H9 (cell line): ENCODE data around the gene MECR. TPM values are rescaled to one million over a fixed set of nuclear protein-coding genes. Genes with fewer than 3 reads are reported as not detected.

ENCODE experiments used
- DNase-seq: peaks from one replicate; pipeline ENCODE4 v3.0.0-alpha.2; 2017
- H2AFZ ChIP-seq: one replicate; pipeline ENCODE4 v1.6.1; 2013; ENCODE audit warnings: mild to moderate bottlenecking, low read length, control low read depth, moderate library complexity
- H2AK5ac ChIP-seq: 2 replicates; pipeline ENCODE4 v1.6.1; 2013; ENCODE audit warnings: low read length, control low read depth, mixed read lengths; ENCODE audit not compliant: insufficient read length
- H2BK120ac ChIP-seq: one replicate; pipeline ENCODE4 v1.6.1; 2013; ENCODE audit warnings: low read depth, mild to moderate bottlenecking, low read length, control low read depth, inconsistent platforms; ENCODE audit not compliant: poor library complexity, severe bottlenecking
- H2BK12ac ChIP-seq: 2 replicates; pipeline ENCODE4 v1.6.1; 2013; ENCODE audit warnings: low read length, control low read depth, mixed read lengths, low read depth; ENCODE audit not compliant: insufficient read length
- H2BK15ac ChIP-seq: 2 replicates; pipeline ENCODE4 v1.6.1; 2013; ENCODE audit warnings: low read depth, low read length, control low read depth
- H2BK20ac ChIP-seq: one replicate; pipeline ENCODE4 v1.6.1; 2013; ENCODE audit warnings: low read depth, mild to moderate bottlenecking, low read length, control low read depth, inconsistent platforms; ENCODE audit not compliant: poor library complexity, severe bottlenecking
- H2BK5ac ChIP-seq: 2 replicates; pipeline ENCODE4 v1.6.1; 2013; ENCODE audit warnings: low read length, control low read depth, mixed read lengths; ENCODE audit not compliant: insufficient read length
- H3K14ac ChIP-seq: 2 replicates; pipeline ENCODE4 v1.6.1; 2013; ENCODE audit warnings: low read length, control low read depth; ENCODE audit not compliant: insufficient read depth
- H3K18ac ChIP-seq: 2 replicates; pipeline ENCODE4 v1.6.1; 2013; ENCODE audit warnings: low read depth, mild to moderate bottlenecking, mixed read lengths, low read length, control low read depth; ENCODE audit not compliant: insufficient read length
- H3K23ac ChIP-seq: 2 replicates; pipeline ENCODE4 v1.6.1; 2013; ENCODE audit warnings: low read length, control low read depth, mixed read lengths, low read depth; ENCODE audit not compliant: insufficient read length
- H3K23me2 ChIP-seq: 2 replicates; pipeline ENCODE4 v1.6.1; 2013; ENCODE audit warnings: low read depth, mild to moderate bottlenecking, mixed read lengths, low read length, control low read depth; ENCODE audit not compliant: insufficient read length, poor library complexity, severe bottlenecking
- H3K27ac ChIP-seq: 2 replicates; pipeline ENCODE4 v1.5.1; 2013; ENCODE audit warnings: low read length, control low read depth, mixed read lengths, low read depth; ENCODE audit not compliant: insufficient read length
- H3K27me3 ChIP-seq: 2 replicates; pipeline ENCODE4 v1.6.1; 2013; ENCODE audit warnings: low read length, control low read depth, inconsistent platforms; ENCODE audit not compliant: insufficient read depth
- H3K4ac ChIP-seq: 2 replicates; pipeline ENCODE4 v1.6.1; 2013; ENCODE audit warnings: low read depth, mild to moderate bottlenecking, control low read depth, inconsistent platforms, low read length, moderate library complexity
- H3K4me1 ChIP-seq: 2 replicates; pipeline ENCODE4 v1.6.1; 2013; ENCODE audit warnings: low read length, control low read depth, inconsistent platforms; ENCODE audit not compliant: insufficient read depth
- H3K4me2 ChIP-seq: 2 replicates; pipeline ENCODE4 v1.6.1; 2013; ENCODE audit warnings: low read length, control low read depth, mixed read lengths; ENCODE audit not compliant: insufficient read length, insufficient read depth
- H3K56ac ChIP-seq: 2 replicates; pipeline ENCODE4 v1.6.1; 2013; ENCODE audit warnings: low read depth, mild to moderate bottlenecking, mixed read lengths, low read length, control low read depth; ENCODE audit not compliant: insufficient read length
- H3K79me1 ChIP-seq: 2 replicates; pipeline ENCODE4 v1.6.1; 2013; ENCODE audit warnings: low read depth, mild to moderate bottlenecking, moderate library complexity, low read length, control low read depth, inconsistent platforms; ENCODE audit not compliant: insufficient read depth, poor library complexity, severe bottlenecking
- H3K79me2 ChIP-seq: 2 replicates; pipeline ENCODE4 v1.6.1; 2013; ENCODE audit warnings: low read length, control low read depth, inconsistent platforms; ENCODE audit not compliant: insufficient read depth
- H3K9ac ChIP-seq: 2 replicates; pipeline ENCODE4 v1.6.1; 2013; ENCODE audit warnings: low read length, control low read depth, mixed read lengths; ENCODE audit not compliant: insufficient read length; ENCODE audit errors: extremely low read depth
- H3K9me3 ChIP-seq: one replicate; pipeline ENCODE4 v1.6.1; 2013; ENCODE audit warnings: low read depth, low read length, inconsistent platforms; ENCODE audit not compliant: control insufficient read depth
- H3T11ph ChIP-seq: one replicate; pipeline ENCODE4 v1.6.1; 2013; ENCODE audit warnings: mild to moderate bottlenecking, low read length, control low read depth, inconsistent platforms
- H4K20me1 ChIP-seq: one replicate; pipeline ENCODE4 v1.6.1; 2013; ENCODE audit not compliant: control insufficient read depth, insufficient read length, insufficient read depth
- H4K5ac ChIP-seq: 2 replicates; pipeline ENCODE4 v1.6.1; 2013; ENCODE audit warnings: low read depth, mild to moderate bottlenecking, mixed read lengths, low read length, control low read depth; ENCODE audit not compliant: insufficient read length
- H4K8ac ChIP-seq: replicated peaks from 2 replicates; pipeline ENCODE4 v1.6.1; 2013; ENCODE audit warnings: low read length, control low read depth, mixed read lengths, low read depth; ENCODE audit not compliant: insufficient read length
- H4K91ac ChIP-seq: 2 replicates; pipeline ENCODE4 v1.6.1; 2013; ENCODE audit warnings: low read depth, mild to moderate bottlenecking, moderate library complexity, mixed read lengths, low read length, control low read depth; ENCODE audit not compliant: insufficient read length
- H3K27ac Mint-ChIP-seq, 3 experiments: 2 replicates in 2 of 3; 3 replicates in 1 of 3; pipeline ENCODE4 v1.8.0; 2020 to 2021; ENCODE audit warnings: mixed read lengths in 3 of 3, mild to moderate bottlenecking in 1 of 3, moderate library complexity in 1 of 3
- H3K27me3 Mint-ChIP-seq: 2 replicates; pipeline ENCODE4 v1.8.0; 2021; ENCODE audit warnings: low read depth, mild to moderate bottlenecking, moderate library complexity, mixed read lengths
- H3K36me3 Mint-ChIP-seq, 3 experiments: 2 replicates in 2 of 3; 3 replicates in 1 of 3; pipeline ENCODE4 v1.8.0; 2020 to 2021; ENCODE audit warnings: low read depth in 3 of 3, mixed read lengths in 3 of 3; ENCODE audit not compliant: insufficient read depth in 1 of 3
- H3K4me1 Mint-ChIP-seq, 2 experiments: 2 replicates each; pipeline ENCODE4 v1.8.0; 2020; ENCODE audit warnings: mixed read lengths in 2 of 2
- H3K4me3 Mint-ChIP-seq, 2 experiments: 2 replicates in 1 of 2; 3 replicates in 1 of 2; pipeline ENCODE4 v1.8.0; 2020 to 2021; ENCODE audit warnings: mild to moderate bottlenecking in 2 of 2, mixed read lengths in 2 of 2, moderate library complexity in 1 of 2
- H3K9me3 Mint-ChIP-seq, 2 experiments: 2 replicates in 1 of 2; 3 replicates in 1 of 2; pipeline ENCODE4 v1.8.0; 2020; ENCODE audit warnings: mild to moderate bottlenecking in 2 of 2, mixed read lengths in 2 of 2, moderate library complexity in 1 of 2
- CTCF ChIP-seq: fragments of 200-600 bp; sonication (generic); conservative IDR thresholded peaks from 3 replicates; pipeline ENCODE4 v1.8.0; 2021; ENCODE audit warnings: antibody characterized with exemption, mild to moderate bottlenecking
- WGBS: extraction: QIAGEN DNeasy Blood & Tissue Kit; methylation state at CpG from one replicate; pipeline ENCODE4 v1.1.7; 2013; ENCODE audit warnings: missing lambda C conversion rate, low lambda C conversion rate, mixed read lengths; ENCODE audit not compliant: insufficient read length; ENCODE audit errors: extremely low coverage; 5-methylcytosine and 5-hydroxymethylcytosine counted together
- total RNA-seq: library from RNA; stranded (reverse); gene quantifications from 2 replicates; pipeline ENCODE4 v1.2.1, GENCODE V29; 2021

Gene MECR
- total RNA-seq, 1 experiment from 2014 or later = 30.9 TPM

GRCh38 chr1:29224356-29224837, 6.3 kb downstream of the MECR start:
- no CpG with 5 or more reads among the region's 5 CpGs for WGBS
- no peaks in the 10 kb centered on the region for H3K9me3 Mint-ChIP-seq
- Histone ChIP-seq H4K91ac (no peak overlapping the region), H4K8ac (no peak overlapping the region), H3K9ac (no peak overlapping the region), H2BK5ac (no peak overlapping the region), H3K14ac (no peak overlapping the region), H3K23me2 (no peaks in the 10 kb centered on the region), H3K4me2 (no peak overlapping the region), H3K27me3 (no peaks in the 10 kb centered on the region), H3T11ph (no peak overlapping the region), H3K23ac (no peak overlapping the region), H2BK12ac (no peak overlapping the region), H3K4ac (no peak overlapping the region), H2AK5ac (no peak overlapping the region), H4K20me1 (no peaks in the 10 kb centered on the region), H3K56ac (no peak overlapping the region), H2BK15ac (no peak overlapping the region), H4K5ac (no peak overlapping the region), H3K18ac (no peak overlapping the region), H2BK20ac (no peak overlapping the region), H3K27ac (no peak overlapping the region), H3K9me3 (no peaks in the 10 kb centered on the region), H3K4me1 (no peaks in the 10 kb centered on the region; the same call in 1 of the 2 replicates), H2BK120ac (no peak overlapping the region), H3K79me1 (no peaks in the 10 kb centered on the region), H3K79me2 (no peaks in the 10 kb centered on the region), H2AFZ (no peak overlapping the region)
- no peaks in the 10 kb centered on the region for H3K27me3 Mint-ChIP-seq
- no peak for DNase-seq
- H3K4me1 Mint-ChIP-seq = peaks cover 28 to 32% of the 10 kb centered on the region in 2 experiments
- peaks cover 0 to 17% (median 11%) of the 10 kb centered on the region in 3 experiments; a peak in 5 of 7 replicates for H3K36me3 Mint-ChIP-seq
- no peak overlapping the region for H3K4me3 Mint-ChIP-seq
- H3K27ac Mint-ChIP-seq = peak overlapping the region in 1 of 3 experiments; percentile 42; a peak in 2 of 7 replicates
- TF ChIP-seq CTCF = no peak
